NT2/D1 (cell line): ENCODE measurements around the gene CCDC40.

Experiments used
- SUZ12 ChIP-seq: IDR thresholded peaks from 2 replicates; pipeline ENCODE4 v1.6.1; 2011; ENCODE audit not compliant: insufficient read length, insufficient read depth; ENCODE audit errors: extremely low read depth
- ZNF274 ChIP-seq: IDR thresholded peaks from 2 replicates; pipeline ENCODE4 v1.6.1; 2011; ENCODE audit warnings: mild to moderate bottlenecking, low read depth, low read length

DNA sequence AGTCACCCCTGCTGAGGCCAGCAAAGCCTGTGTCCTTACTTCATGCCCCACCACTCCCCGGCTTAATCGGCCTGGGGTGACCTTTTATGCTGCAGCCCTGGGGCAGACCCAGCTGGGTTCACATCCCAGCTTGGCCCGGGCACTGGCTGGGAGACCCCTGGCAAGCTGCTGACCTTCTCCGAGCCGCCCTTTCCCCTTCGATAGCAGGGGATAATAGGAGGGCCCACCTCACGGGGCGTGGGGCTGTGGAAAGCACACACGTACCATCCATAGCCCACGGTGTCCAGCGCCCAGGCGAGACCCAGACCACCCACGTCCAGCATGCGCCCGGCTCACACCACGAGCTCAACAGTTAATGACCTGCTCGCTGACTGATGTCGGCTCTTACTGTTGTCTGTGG, 27.6 kb upstream of the CCDC40 start:
- TF ChIP-seq ZNF274 = no peak
- TF ChIP-seq SUZ12 = no peak
